ENCODE data around the gene OR1S2. TPM values are rescaled to one million over a fixed set of nuclear protein-coding genes. Genes with fewer than 3 reads are reported as not detected.

Gene OR1S2
- polyA plus RNA-seq (not detected in 2 replicates), polyA minus RNA-seq (not detected in 2 replicates)

- no peaks in the 10 kb centered on the region for H3K79me2 ChIP-seq (replicated peaks; ENCODE audit: insufficient read depth, low read length)
- H3K36me3 ChIP-seq (ENCODE audit: insufficient read depth, low read length): no peaks in the 10 kb centered on the region
- no peaks in the 10 kb centered on the region for H4K20me1 ChIP-seq (ENCODE audit: insufficient read depth)
- no peaks in the 10 kb centered on the region for H3K9me2 ChIP-seq (ENCODE audit: insufficient read depth, low read length)
- no peak within 1 kb of the TSS for H3K4me2 ChIP-seq (ENCODE audit: low read length)
- no peaks in the 10 kb centered on the region for H3K9me3 ChIP-seq (ENCODE audit: low read length)
- no peak within 1 kb of the TSS for H3K27ac ChIP-seq (ENCODE audit: low read length)
- H3K27me3 ChIP-seq (ENCODE audit: insufficient read depth, low read depth, low read length): no peaks in the 10 kb centered on the region
- no peak within 1 kb of the TSS for H2AFZ ChIP-seq (ENCODE audit: low read depth, low read length)
- no peak within 1 kb of the TSS for H3K9ac ChIP-seq (ENCODE audit: low read length)
- TF ChIP-seq TAF1 (IDR thresholded peaks at IDR 0.05; ENCODE audit: low read depth) (no peak), CTCF (IDR thresholded peaks at IDR 0.05; ENCODE audit: poor library complexity, severe bottlenecking) (no peak), REST (IDR thresholded peaks at IDR 0.05; ENCODE audit: borderline replicate concordance) (no peak), EP300 (conservative IDR thresholded peaks at IDR 0.05; ENCODE audit: poor library complexity, severe bottlenecking) (no peak), POLR2AphosphoS5 (IDR thresholded peaks at IDR 0.05) (no peak), SMC3 (conservative IDR thresholded peaks at IDR 0.05; ENCODE audit: poor library complexity) (no peak)
- no peak within 1 kb of the TSS for H3K4me3 ChIP-seq (ENCODE audit: low read length)
- H3F3A ChIP-seq (ENCODE audit: insufficient read depth, low read length, poor library complexity, severe bottlenecking): no peaks in the 10 kb centered on the region
Measured at GRCh38 chr11:58204042-58204441, at the start of gene OR1S2. Gene OR1S2 (minus strand): TSS chr11:58204142. CDS start chr11:58204142, 0 bp downstream.

- H3K4me3 ChIP-seq (ENCODE audit: low read length): no peak overlapping the region
- no peaks in the 10 kb centered on the region for H3K36me3 ChIP-seq (ENCODE audit: insufficient read depth, low read length)
- H2AFZ ChIP-seq (ENCODE audit: low read depth, low read length): no peak overlapping the region
- no peaks in the 10 kb centered on the region for H4K20me1 ChIP-seq (ENCODE audit: insufficient read depth)
- no peaks in the 10 kb centered on the region for H3K9me2 ChIP-seq (ENCODE audit: insufficient read depth, low read length)
- H3K4me2 ChIP-seq (ENCODE audit: low read length): no peak overlapping the region
- H3K9me3 ChIP-seq (ENCODE audit: low read length): no peaks in the 10 kb centered on the region
- no peak overlapping the region for H3K9ac ChIP-seq (ENCODE audit: low read length)
- no peak overlapping the region for H3K27ac ChIP-seq (ENCODE audit: low read length)
- H3F3A ChIP-seq (ENCODE audit: insufficient read depth, low read length, poor library complexity, severe bottlenecking): no peaks in the 10 kb centered on the region
- TF ChIP-seq MXI1 (conservative IDR thresholded peaks at IDR 0.05; ENCODE audit: poor library complexity, severe bottlenecking): no peak
- TF ChIP-seq RAD21 (conservative IDR thresholded peaks at IDR 0.05): no peak
- TF ChIP-seq SMC3 (conservative IDR thresholded peaks at IDR 0.05; ENCODE audit: poor library complexity): no peak
- no peak for TF ChIP-seq POLR2AphosphoS5 (IDR thresholded peaks at IDR 0.05)
- H3K27me3 ChIP-seq (ENCODE audit: insufficient read depth, low read depth, low read length): no peaks in the 10 kb centered on the region
- no peaks in the 10 kb centered on the region for H3K79me2 ChIP-seq (replicated peaks; ENCODE audit: insufficient read depth, low read length)
Measured at GRCh38 chr11:58243954-58244353, 40.0 kb upstream of the OR1S2 start.

GRCh38 chr11:58227956-58228615 is 24.1 kb upstream of the OR1S2 start:
- Histone ChIP-seq H3K9me3 (ENCODE audit: low read length) (no peaks in the 10 kb centered on the region), H3K36me3 (ENCODE audit: insufficient read depth, low read length) (no peaks in the 10 kb centered on the region), H3K79me2 (replicated peaks; ENCODE audit: insufficient read depth, low read length) (no peaks in the 10 kb centered on the region), H3K4me3 (ENCODE audit: low read length) (no peak overlapping the region), H3K27ac (ENCODE audit: low read length) (no peak overlapping the region), H3K27me3 (ENCODE audit: insufficient read depth, low read depth, low read length) (no peaks in the 10 kb centered on the region), H4K20me1 (ENCODE audit: insufficient read depth) (no peaks in the 10 kb centered on the region), H3K9ac (ENCODE audit: low read length) (no peak overlapping the region), H3K4me2 (ENCODE audit: low read length) (no peak overlapping the region), H3K9me2 (ENCODE audit: insufficient read depth, low read length) (no peaks in the 10 kb centered on the region), H2AFZ (ENCODE audit: low read depth, low read length) (no peak overlapping the region), H3F3A (ENCODE audit: insufficient read depth, low read length, poor library complexity, severe bottlenecking) (no peaks in the 10 kb centered on the region)
- TF ChIP-seq REST (IDR thresholded peaks at IDR 0.05; ENCODE audit: borderline replicate concordance) (no peak), EP300 (conservative IDR thresholded peaks at IDR 0.05; ENCODE audit: poor library complexity, severe bottlenecking) (no peak), RAD21 (conservative IDR thresholded peaks at IDR 0.05) (no peak), SMC3 (conservative IDR thresholded peaks at IDR 0.05; ENCODE audit: poor library complexity) (no peak), TAF1 (IDR thresholded peaks at IDR 0.05; ENCODE audit: low read depth) (no peak), POLR2AphosphoS5 (IDR thresholded peaks at IDR 0.05) (no peak), MXI1 (conservative IDR thresholded peaks at IDR 0.05; ENCODE audit: poor library complexity, severe bottlenecking) (no peak), CTCF (IDR thresholded peaks at IDR 0.05; ENCODE audit: poor library complexity, severe bottlenecking) (no peak)
